ENCODE data around the gene GRIK4. TPM values are rescaled to one million over a fixed set of nuclear protein-coding genes. Genes with fewer than 3 reads are reported as not detected.
A peak's percentile ranks its signal among the peaks of the same experiment; 100 is the strongest.

Gene GRIK4
- total RNA-seq, 1 donor from 2014 or later: 0.36 TPM

GRCh38 chr11:120817158-120817557 lies 305.6 kb downstream of the GRIK4 start:
- no peaks in the 10 kb centered on the region for H3K36me3 ChIP-seq
- no peak overlapping the region for H3K27ac ChIP-seq
- H3F3A ChIP-seq (ENCODE audit: low read depth): no peaks in the 10 kb centered on the region
- Mint-ChIP-seq H3K27ac (peak overlapping the region; percentile 43), H3K9me3 (no peaks in the 10 kb centered on the region), H3K36me3 (no peaks in the 10 kb centered on the region), H3K27me3 (ENCODE audit: insufficient read depth, low read depth) (peaks cover 4% of the 10 kb centered on the region), H3K4me1 (peaks cover 12% of the 10 kb centered on the region), H3K4me3 (no peak overlapping the region)
- H3K79me2 ChIP-seq (ENCODE audit: low read depth): no peaks in the 10 kb centered on the region
- no peak overlapping the region for H3K4me2 ChIP-seq
- no peak for DNase-seq (ENCODE audit: low spot score)
- no peak overlapping the region for H2AFZ ChIP-seq (replicated peaks)
- H3K4me3 ChIP-seq: no peak overlapping the region
- no peaks in the 10 kb centered on the region for H4K20me1 ChIP-seq (ENCODE audit: low read depth)
- no peaks in the 10 kb centered on the region for H3K27me3 ChIP-seq
- no peaks in the 10 kb centered on the region for H3K9me3 ChIP-seq (ENCODE audit: low read depth)
- no peak overlapping the region for H3K9ac ChIP-seq
- TF ChIP-seq CTCF (IDR thresholded peaks at IDR 0.05) (no peak), EZH2phosphoT487 (IDR thresholded peaks at IDR 0.05) (no peak), EZH2 (IDR thresholded peaks at IDR 0.05) (no peak)
- H3K4me1 ChIP-seq: no peaks in the 10 kb centered on the region

DNA sequence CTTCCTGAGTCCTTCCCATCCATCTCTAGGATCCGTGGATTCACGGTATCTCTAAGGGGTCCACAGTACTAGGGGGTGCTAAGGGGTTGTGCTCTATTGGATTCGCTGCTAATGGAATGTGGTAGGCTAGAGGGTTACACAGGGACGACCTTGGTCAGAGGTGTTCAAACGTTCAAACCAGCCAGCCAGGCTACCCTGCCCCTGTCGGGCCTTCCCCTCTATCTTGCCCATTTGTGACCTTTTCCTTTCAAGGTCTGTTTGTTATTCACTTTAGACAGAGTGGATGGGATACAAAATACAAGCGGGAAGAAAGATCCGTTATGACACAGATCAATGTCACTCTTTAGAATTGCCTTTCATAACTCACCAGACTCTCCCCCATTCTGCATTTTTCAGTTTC lies 306.5 kb downstream of the GRIK4 start:
- Mint-ChIP-seq H3K9me3 (no peaks in the 10 kb centered on the region), H3K4me3 (no peak overlapping the region)

GRCh38 chr11:120819003-120819402 lies 307.5 kb downstream of the GRIK4 start:
- H3K36me3 Mint-ChIP-seq: no peaks in the 10 kb centered on the region
- Histone ChIP-seq H3F3A (ENCODE audit: low read depth) (no peaks in the 10 kb centered on the region), H3K4me2 (no peak overlapping the region), H3K4me1 (no peaks in the 10 kb centered on the region), H3K27me3 (no peaks in the 10 kb centered on the region), H4K20me1 (ENCODE audit: low read depth) (no peaks in the 10 kb centered on the region), H3K9me3 (ENCODE audit: low read depth) (no peaks in the 10 kb centered on the region), H3K36me3 (no peaks in the 10 kb centered on the region), H3K4me3 (no peak overlapping the region), H3K79me2 (ENCODE audit: low read depth) (no peaks in the 10 kb centered on the region), H3K9ac (no peak overlapping the region), H2AFZ (replicated peaks) (no peak overlapping the region), H3K27ac (no peak overlapping the region)
- H3K4me3 Mint-ChIP-seq: no peak overlapping the region
- no peaks in the 10 kb centered on the region for H3K9me3 Mint-ChIP-seq
- peaks cover 14% of the 10 kb centered on the region for H3K4me1 Mint-ChIP-seq
- peaks cover 7% of the 10 kb centered on the region for H3K27me3 Mint-ChIP-seq (ENCODE audit: insufficient read depth, low read depth)
- DNase-seq (ENCODE audit: low spot score): no peak
- H3K27ac Mint-ChIP-seq: no peak overlapping the region
- no peak for TF ChIP-seq EZH2 (IDR thresholded peaks at IDR 0.05)
- TF ChIP-seq CTCF (IDR thresholded peaks at IDR 0.05): no peak
- TF ChIP-seq EZH2phosphoT487 (IDR thresholded peaks at IDR 0.05): no peak

More for the DNA sequence above, 306.5 kb downstream of the GRIK4 start:
- H3K4me2 ChIP-seq: no peak overlapping the region
- H3K27ac ChIP-seq: no peak overlapping the region
- H3K36me3 ChIP-seq: no peaks in the 10 kb centered on the region
- H3K79me2 ChIP-seq (ENCODE audit: low read depth): no peaks in the 10 kb centered on the region
- peaks cover 4% of the 10 kb centered on the region for H3K27me3 Mint-ChIP-seq (ENCODE audit: insufficient read depth, low read depth)
- no peak for TF ChIP-seq EZH2phosphoT487 (IDR thresholded peaks at IDR 0.05)
- no peak for TF ChIP-seq EZH2 (IDR thresholded peaks at IDR 0.05)
- TF ChIP-seq CTCF (IDR thresholded peaks at IDR 0.05): no peak
- H3K9me3 ChIP-seq (ENCODE audit: low read depth): no peaks in the 10 kb centered on the region
- H3K4me3 ChIP-seq: no peak overlapping the region
- no peak overlapping the region for H2AFZ ChIP-seq (replicated peaks)
- no peaks in the 10 kb centered on the region for H4K20me1 ChIP-seq (ENCODE audit: low read depth)
- H3K4me1 Mint-ChIP-seq: peaks cover 12% of the 10 kb centered on the region
- H3K27me3 ChIP-seq: no peaks in the 10 kb centered on the region
- H3K9ac ChIP-seq: no peak overlapping the region
- no peaks in the 10 kb centered on the region for H3K36me3 Mint-ChIP-seq
- H3K27ac Mint-ChIP-seq: no peak overlapping the region
- no peaks in the 10 kb centered on the region for H3K4me1 ChIP-seq
- DNase-seq (ENCODE audit: low spot score): no peak
- no peaks in the 10 kb centered on the region for H3F3A ChIP-seq (ENCODE audit: low read depth)
